NCI-H1694 (cell line): ENCODE data around the gene AKT1S1.

Source experiments
- DNase-seq: peaks from one replicate; lab custom pipeline; 2025; lab: John Stamatoyannopoulos, UW

AKT1S1 gene

DNA sequence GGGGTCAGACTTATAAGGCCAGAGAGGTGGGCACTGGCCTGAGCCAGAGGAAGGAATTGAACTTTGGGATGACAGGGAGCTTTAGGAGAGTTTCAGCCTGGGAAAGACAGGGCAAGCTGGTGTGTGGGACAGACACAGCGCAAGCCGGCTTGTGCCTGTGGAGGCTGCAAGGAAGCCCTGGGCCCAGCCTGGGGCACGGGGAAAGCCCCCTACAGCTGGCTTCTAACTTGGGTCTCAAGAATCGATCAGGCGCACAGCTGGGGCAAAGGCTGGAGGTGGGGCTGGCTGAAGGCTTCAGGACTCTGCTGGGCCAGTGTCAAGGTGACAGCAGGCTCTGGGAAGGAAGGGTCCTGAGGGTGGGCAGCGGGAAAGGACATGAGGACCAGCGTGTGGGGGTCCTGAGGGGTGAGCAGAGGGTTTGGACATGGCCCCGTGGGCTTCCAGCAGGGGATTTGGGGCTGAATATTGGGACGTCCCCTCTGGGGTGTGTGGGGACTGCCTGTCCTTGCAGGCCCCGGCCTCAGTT, 23.2 kb downstream of the AKT1S1 start:
- no peak for DNase-seq

DNA sequence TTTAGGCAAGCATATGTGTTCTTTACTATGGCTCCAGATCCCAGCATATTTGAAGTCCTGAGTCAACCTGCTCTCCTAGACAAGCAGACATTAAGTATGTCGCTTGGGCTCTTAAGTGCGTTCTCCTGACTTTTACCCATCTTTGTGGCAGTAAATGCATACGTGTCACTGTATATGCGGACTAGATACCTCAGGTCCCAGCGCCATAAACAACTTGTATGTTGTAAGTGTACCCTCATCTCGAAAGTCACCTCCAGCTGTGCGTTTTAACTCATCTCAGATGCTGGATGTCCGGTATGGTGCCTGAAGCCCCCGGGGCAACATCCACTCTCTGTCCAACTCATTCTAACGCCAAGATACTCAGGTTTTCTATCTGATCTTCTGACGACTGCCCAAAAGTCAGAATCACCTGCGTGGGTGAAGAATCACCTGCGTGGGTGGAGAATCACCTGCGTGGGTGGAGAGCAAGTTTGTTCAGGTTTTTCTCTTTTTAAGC, 24.5 kb downstream of the AKT1S1 start:
- no peak for DNase-seq

GRCh38 chr19:49851456-49852259, 25.5 kb downstream of the AKT1S1 start:
- no peak for DNase-seq

DNA sequence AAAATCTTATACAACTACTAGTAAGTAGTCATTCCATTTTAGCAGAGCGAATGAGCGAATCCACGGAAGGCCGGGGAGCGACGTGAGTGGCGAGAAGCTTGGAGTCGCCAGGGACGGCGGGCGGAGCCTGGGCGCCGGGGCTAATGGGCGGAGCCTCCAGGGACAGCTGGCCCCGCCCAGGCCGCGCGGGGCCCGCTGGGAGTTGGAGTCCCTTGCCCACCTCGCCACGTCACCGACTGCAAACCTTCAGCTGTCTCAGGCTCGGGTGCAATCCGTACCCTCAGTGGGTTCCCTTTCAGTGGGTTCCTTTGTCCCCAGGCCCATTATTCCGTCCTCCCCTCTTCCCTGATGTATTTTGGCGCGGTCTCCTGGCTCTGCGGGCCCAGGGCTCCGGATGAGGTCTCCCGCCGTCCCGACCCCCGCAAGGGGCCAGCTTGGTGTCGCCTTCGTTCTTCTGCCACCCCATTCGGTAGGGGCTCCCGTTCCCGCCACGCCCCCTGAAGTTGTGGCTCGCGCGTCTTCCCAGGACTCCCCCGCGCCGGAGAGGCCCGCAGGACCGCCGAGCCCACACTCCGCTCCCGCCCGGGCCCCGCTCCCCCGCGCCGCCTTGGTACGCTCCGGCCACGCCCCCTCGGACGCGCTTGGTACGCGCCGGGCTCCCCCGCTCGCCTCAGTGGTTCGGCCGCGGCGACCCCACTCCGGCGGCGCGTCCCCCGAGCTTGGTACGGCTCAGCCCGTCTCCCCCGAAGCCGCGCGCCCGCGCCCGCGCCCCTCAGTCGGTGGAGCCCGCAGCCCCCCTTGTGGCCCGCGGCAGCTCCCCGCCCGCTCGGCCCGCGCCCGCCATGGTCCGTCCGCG, 26.4 kb downstream of the AKT1S1 start, which contains the start of gene PTOV1:
PTOV1 (plus strand) TSS at position 673 of the 856 bp plus-strand sequence.
- peak; percentile 78 for DNase-seq

GRCh38 chr19:49850221-49850486, 27.0 kb downstream of the AKT1S1 start:
- DNase-seq = no peak

- no peak for DNase-seq
Measured at GRCh38 chr19:49849433-49850220, 27.5 kb downstream of the AKT1S1 start.

GRCh38 chr19:49848938-49849337, 28.2 kb downstream of the AKT1S1 start:
- DNase-seq = no peak

DNA sequence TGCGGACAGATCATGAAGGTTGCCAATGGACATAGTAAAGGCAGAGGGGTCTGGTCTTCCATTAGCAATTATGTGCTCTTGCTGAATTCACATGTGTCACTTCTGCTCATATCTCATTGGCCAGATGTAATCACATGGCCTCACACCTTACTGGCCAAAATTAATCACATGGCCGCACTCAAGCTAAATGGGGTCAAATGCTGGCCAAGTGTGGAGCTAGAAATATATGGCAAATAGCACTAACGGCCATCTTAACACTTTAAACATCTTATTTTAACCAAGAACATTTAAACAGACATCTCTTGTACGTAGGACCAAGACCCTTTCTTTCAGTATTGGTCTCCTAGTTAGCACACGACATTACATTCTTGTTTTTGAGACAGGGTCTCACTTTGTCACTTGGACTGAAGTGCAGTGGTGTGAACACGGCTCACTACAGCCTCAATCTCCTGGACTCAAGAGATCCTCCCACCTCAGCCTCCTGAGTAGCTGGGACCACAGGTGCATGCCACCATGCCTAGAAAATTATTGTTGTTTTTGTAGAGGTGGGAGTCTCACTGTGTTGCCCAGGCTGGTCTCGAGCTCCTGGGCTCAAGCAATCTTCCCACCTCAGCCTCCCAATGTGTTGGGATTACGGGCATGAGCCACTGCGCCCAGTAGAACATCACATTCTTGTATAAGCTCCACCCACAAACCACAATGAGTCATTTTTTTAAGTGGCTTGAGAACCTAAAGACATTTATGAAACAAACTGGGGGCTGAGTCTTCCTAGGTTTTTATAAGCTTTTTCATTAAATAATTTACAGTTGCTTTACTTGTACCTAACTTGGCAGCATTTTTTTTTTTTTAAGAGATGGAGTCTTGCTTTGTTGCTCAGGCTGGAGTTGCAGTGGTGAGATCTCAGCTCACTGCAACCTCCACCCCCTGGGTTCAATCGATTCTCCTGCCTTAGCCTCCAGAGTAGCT, 29.1 kb downstream of the AKT1S1 start:
- no peak for DNase-seq

- no peak for DNase-seq
Measured at GRCh38 chr19:49846408-49846807, 30.7 kb downstream of the AKT1S1 start.

DNA sequence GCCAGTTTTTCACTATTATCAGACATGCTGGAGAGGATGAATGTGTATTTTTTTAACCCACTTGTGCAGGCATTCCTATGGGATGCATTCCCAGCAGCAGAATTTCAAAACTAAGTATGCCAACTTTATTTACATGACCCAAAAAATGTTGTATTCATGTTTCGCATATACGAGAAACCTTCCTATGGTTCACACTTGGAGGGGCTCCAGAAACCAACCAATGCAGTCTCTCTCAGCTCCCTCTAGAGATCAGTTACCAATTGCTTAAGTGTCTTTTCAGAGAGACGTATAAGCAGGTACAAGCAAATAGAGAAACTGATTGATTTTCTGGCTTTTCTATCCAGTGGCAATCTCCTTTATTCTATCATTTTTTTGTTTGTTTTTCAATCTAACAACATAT, 31.7 kb downstream of the AKT1S1 start:
- no peak for DNase-seq

DNA sequence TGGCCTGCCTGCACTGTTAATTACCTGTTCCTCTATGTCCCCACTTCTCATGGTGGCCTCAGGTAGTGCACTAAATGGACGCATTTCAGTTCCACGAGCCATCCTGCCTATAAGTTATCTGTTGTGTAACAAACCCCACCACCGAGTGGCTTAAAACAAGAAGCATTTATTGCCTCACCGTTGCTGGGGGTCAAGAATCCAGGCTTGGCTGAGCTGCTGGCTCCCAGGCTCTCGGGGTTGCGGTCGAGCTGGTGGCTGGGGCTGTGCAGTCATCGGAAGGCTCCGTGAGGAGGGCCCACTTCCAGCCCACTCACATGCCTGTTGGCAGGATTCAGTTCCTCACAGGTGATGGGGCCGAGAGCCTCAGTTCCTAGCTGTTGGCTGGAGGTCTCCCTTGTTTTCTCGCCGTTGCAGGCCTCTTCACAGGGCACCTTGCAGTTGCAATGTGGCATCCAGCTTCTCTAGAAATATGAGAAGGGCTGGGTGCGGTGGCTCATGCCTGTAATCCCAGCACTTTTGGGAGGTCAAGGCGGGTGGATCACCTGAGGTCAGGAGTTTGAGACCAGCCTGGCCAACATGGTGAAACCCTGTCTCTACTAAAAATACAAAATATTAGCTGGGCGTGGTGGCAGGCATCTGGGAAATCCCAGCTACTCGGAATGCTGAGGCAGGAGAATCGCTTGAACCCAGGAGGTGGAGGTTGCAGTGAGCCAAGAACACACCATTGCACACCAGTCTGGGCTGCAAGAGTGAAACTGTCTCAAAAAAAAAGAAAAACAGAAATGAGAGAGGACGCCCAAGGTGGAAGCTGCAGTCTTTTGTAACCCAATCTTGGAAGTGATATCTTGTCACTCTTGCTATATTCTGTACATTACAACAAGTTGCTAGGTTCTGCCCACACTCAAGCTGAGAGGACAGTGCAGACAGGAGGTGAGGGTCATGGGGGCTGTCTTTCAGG, 32.7 kb downstream of the AKT1S1 start:
- DNase-seq = no peak

- DNase-seq = no peak
Measured at GRCh38 chr19:49843265-49843664, 33.9 kb downstream of the AKT1S1 start.

GRCh38 chr19:49840736-49841249, 36.4 kb downstream of the AKT1S1 start:
- DNase-seq = no peak

DNA sequence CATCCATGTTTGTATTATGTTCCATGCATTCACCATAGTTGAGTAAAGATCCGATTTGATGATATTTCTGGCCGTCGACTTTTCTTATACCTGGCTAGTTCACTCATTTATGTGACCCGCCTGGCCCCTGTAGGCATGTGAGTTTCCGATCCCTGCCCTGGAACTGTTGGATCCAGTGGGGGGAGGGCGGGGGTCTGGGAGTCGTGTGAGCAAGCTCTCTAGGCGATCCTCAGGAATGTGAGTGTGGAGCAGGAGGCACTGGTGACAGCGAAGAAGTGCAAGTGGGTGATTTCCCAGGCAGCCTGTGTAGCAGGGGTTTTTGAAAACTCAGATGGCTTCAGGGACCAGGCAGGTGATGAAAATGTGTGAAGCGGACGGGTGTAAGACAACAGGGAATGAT, 36.8 kb downstream of the AKT1S1 start:
- no peak for DNase-seq

DNA sequence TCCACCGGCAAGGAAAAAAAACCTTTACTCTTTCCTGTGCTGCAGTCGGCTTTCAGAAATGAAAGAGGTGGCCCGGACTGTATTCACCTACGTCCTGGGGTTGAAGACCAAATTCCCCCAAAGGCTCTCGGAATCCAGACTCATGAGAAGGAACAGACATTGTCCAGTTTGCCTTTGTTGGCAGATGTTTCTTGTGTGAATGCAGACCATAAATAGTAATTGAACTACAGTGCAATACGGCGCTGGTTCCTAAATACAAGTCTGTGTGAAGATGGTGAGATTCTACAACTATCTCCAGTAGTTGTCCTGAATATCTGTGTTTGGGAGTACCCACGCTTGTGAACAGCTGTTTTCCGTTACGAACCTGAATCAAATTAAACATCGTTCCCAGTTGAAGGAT, 37.4 kb downstream of the AKT1S1 start:
- no peak for DNase-seq

DNA sequence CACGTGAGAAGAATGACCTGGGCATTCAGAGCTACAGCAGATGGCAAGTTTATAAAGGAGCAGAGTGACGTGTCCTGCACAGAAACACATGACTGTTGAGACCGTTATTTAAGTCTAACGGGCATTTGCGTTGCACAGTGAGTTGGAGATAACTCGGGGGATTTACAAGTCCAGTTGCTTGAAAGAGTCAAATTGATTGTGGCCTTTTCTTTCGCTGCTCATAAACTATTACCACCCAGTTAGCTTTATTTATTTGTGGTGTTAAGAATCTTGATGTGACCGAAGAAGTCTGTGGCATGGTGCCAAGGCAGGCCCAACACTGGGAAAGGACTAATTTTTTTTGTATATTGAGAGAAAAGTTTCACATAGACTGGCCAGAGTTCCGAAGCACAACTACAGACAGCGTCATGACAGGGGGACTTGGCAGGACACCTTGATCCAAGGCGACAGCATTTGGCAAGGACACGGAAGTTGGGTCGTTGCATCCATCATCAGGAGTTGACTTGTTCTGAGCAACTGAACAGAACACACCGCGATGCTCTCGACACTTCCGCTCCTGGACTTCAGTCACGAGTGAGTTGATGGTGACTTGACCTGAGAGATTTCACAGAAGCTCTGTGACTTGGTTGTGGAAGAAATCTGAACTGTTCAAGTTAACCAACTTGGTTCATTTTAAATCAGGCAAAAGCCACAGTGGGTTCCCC, 38.1 kb downstream of the AKT1S1 start:
- no peak for DNase-seq

- no peak for DNase-seq
Measured at GRCh38 chr19:49837425-49837824, 39.7 kb downstream of the AKT1S1 start.

GRCh38 chr19:49837009-49837310, 40.2 kb downstream of the AKT1S1 start:
- DNase-seq = no peak
